Esophagus muscularis mucosa (tissue), 4 donors: ENCODE data around the gene ZNF385D. TPM values are rescaled to one million over a fixed set of nuclear protein-coding genes. Genes with fewer than 3 reads are reported as not detected.

Source experiments
- DNase-seq: peaks from one replicate; pipeline ENCODE4 v3.0.0-alpha.2; 2017; ENCODE audit errors: extremely low spot score
- H3K27ac ChIP-seq, 4 donors: fragments of 200-600 bp; sonication (generic); replicated peaks in 1 of 4; 1 replicate in 3 of 4; 2 replicates in 1 of 4; pipeline ENCODE4 v1.5.1; 2016 to 2019; ENCODE audit warnings: mild to moderate bottlenecking in 1 of 4
- H3K27me3 ChIP-seq, 4 donors: fragments of 200-600 bp; sonication (generic); one replicate each; pipeline versions ENCODE4 v1.5.1 to v1.6.0; 2016 to 2019
- H3K36me3 ChIP-seq, 4 donors: fragments of 200-600 bp; sonication (generic); one replicate each; pipeline ENCODE4 v1.5.1; 2016 to 2019
- H3K4me1 ChIP-seq, 4 donors: fragments of 200-600 bp; sonication (generic); one replicate each; pipeline ENCODE4 v1.5.1; 2016 to 2019
- H3K4me3 ChIP-seq, 4 donors: fragments of 200-600 bp; sonication (generic); 1 replicate in 2 of 4; 2 replicates in 2 of 4; pipeline ENCODE4 v1.5.1; 2016 to 2019; ENCODE audit warnings: mild to moderate bottlenecking in 4 of 4, moderate library complexity in 1 of 4
- H3K9me3 ChIP-seq, 4 donors: fragments of 200-600 bp; sonication (generic); 1 replicate in 3 of 4; 2 replicates in 1 of 4; pipeline ENCODE4 v1.5.1; 2016 to 2019
- EP300 ChIP-seq: sonication (generic); formaldehyde crosslinking; IDR thresholded peaks from one replicate; pipeline ENCODE4 v1.6.1; 2017; ENCODE audit warnings: antibody characterized with exemption
- POLR2A ChIP-seq: fragments of 450-650 bp; IDR thresholded peaks from one replicate; pipeline ENCODE4 v1.6.1; 2017; ENCODE audit warnings: antibody characterized with exemption, moderate library complexity, mild to moderate bottlenecking, low read depth
- POLR2AphosphoS5 ChIP-seq, 2 donors: sonication (generic); formaldehyde crosslinking; IDR thresholded peaks; one replicate each; pipeline ENCODE4 v1.6.1; 2017; ENCODE audit warnings: antibody characterized with exemption in 2 of 2
- WGBS: methylation state at CpG from one replicate; pipeline ENCODE4 v1.1.5; 2018; 5-methylcytosine and 5-hydroxymethylcytosine counted together
- intact Hi-C: fragments of 100-400 bp; cut with DNase I; formaldehyde crosslinking; loops from one replicate; pipeline ENCODE4 v1.15.1; 2023
- total RNA-seq, 4 donors: library from RNA; depleted of rRNA; stranded (reverse); fragments of >200 nt; gene quantifications; one replicate each; pipeline versions ENCODE4 v1.1.0 to v1.2.1, GENCODE V29; 2016
- TF ChIP-seq, protein P1 (sequence below), 3 experiments: fragments of 200-600 bp in 2 of 3; fragments of 450-650 bp in 1 of 3; sonication (generic) in 2 of 3; IDR thresholded peaks; one replicate each; pipeline ENCODE4 v1.5.1; 2017 to 2019; ENCODE audit warnings: antibody characterized with exemption in 3 of 3, mild to moderate bottlenecking in 2 of 3, moderate library complexity in 1 of 3

The ZNF385D gene
- total RNA-seq, 4 donors from 2014 or later: 7.7 to 11.2 (median 8.2) TPM

DNA sequence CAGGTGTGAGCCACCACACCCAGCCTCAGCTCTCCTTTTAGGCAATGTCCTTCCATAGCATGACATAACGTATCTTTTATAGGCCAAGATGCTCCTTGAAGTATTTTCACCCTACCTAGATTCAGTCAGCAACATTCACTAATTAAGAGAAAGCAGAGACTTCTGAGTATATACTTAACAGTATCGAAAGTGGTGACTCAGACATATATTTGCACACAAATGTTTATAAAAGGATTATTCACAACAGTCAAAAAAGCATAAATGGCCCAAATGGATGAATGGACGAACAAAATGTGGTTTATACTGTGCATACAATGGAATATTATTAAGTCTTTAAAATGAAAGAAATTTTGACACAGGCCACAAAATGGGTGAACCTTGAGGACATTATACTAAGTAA lies 108.6 kb downstream of the ZNF385D start:
- no peak overlapping the region for H3K27ac ChIP-seq
- TF ChIP-seq POLR2AphosphoS5 (IDR thresholded peaks at IDR 0.05): no peak
- no peak for TF ChIP-seq POLR2A
- no peaks in the 10 kb centered on the region for H3K36me3 ChIP-seq
- 87% methylated on average over 3 of the region's 3 CpGs for WGBS
- H3K27me3 ChIP-seq: no peaks in the 10 kb centered on the region
- no peaks in the 10 kb centered on the region for H3K9me3 ChIP-seq
- intact Hi-C loops: no loop called here
- peaks cover 25 to 38% (median 34%) of the 10 kb centered on the region in 4 donors for H3K4me1 ChIP-seq
- H3K4me3 ChIP-seq: no peak overlapping the region
- DNase-seq: no peak

DNA sequence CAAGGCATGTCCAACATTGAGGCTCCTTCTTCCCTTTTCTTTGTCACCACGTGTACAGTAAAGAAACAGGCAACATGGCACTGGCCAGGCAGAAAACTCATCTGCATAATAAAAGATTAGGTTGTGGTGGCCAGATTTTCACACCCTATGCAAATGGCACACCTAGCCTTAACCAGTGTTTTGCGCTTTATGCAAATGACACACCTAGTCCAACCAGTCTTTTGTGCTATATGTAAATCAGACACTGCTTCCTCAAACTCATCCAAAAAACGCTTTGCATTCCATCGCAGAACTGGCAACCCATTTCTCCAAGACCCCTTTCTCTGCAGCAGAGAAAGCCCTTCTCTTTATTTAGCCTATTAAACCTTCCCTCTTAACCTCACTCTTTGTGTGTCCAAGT lies 109.1 kb downstream of the ZNF385D start:
- intact Hi-C loops: no loop called here
- Histone ChIP-seq H3K4me1 (peaks cover 25 to 38% (median 34%) of the 10 kb centered on the region in 4 donors), H3K4me3 (no peak overlapping the region), H3K27ac (no peak overlapping the region), H3K36me3 (no peaks in the 10 kb centered on the region), H3K27me3 (no peaks in the 10 kb centered on the region), H3K9me3 (no peaks in the 10 kb centered on the region)
- DNase-seq: no peak
- WGBS: 81% methylated on average over 4 of the region's 4 CpGs
- TF ChIP-seq EP300: no peak
- TF ChIP-seq POLR2AphosphoS5 (IDR thresholded peaks at IDR 0.05): no peak
- TF ChIP-seq, protein P1, sequence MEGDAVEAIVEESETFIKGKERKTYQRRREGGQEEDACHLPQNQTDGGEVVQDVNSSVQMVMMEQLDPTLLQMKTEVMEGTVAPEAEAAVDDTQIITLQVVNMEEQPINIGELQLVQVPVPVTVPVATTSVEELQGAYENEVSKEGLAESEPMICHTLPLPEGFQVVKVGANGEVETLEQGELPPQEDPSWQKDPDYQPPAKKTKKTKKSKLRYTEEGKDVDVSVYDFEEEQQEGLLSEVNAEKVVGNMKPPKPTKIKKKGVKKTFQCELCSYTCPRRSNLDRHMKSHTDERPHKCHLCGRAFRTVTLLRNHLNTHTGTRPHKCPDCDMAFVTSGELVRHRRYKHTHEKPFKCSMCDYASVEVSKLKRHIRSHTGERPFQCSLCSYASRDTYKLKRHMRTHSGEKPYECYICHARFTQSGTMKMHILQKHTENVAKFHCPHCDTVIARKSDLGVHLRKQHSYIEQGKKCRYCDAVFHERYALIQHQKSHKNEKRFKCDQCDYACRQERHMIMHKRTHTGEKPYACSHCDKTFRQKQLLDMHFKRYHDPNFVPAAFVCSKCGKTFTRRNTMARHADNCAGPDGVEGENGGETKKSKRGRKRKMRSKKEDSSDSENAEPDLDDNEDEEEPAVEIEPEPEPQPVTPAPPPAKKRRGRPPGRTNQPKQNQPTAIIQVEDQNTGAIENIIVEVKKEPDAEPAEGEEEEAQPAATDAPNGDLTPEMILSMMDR (IDR thresholded peaks at IDR 0.05): no peak
- TF ChIP-seq POLR2A: no peak

DNA sequence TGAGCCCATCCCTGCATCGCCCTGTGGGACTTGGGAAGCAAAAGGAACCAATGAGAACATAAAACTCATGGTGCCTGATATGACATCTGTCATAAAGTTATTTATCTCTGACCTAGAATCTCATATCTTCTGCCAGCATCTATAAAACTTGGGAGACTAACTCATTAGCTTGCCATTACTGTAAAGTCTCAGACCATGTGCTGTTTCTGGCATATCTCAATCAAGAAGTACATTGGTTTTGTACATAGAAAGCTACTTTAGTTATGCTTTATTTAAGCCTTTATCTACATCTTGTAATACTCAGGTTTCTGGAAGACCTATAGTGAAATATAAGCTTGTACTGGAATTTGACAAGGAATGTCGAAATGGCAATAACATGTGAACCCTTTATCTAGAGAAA lies 112.5 kb downstream of the ZNF385D start:
- Histone ChIP-seq H3K36me3 (no peaks in the 10 kb centered on the region), H3K4me3 (no peak overlapping the region), H3K27ac (no peak overlapping the region), H3K4me1 (peaks cover 4 to 7% (median 5%) of the 10 kb centered on the region in 4 donors), H3K27me3 (no peaks in the 10 kb centered on the region), H3K9me3 (no peaks in the 10 kb centered on the region)
- DNase-seq: no peak
- no peak for TF ChIP-seq POLR2AphosphoS5 (IDR thresholded peaks at IDR 0.05)
- TF ChIP-seq, protein P1 (IDR thresholded peaks at IDR 0.05): no peak
- no peak for TF ChIP-seq EP300
- no peak for TF ChIP-seq POLR2A
- intact Hi-C loops: no loop called here
- WGBS: 84% methylated on average over 2 of the region's 2 CpGs

DNA sequence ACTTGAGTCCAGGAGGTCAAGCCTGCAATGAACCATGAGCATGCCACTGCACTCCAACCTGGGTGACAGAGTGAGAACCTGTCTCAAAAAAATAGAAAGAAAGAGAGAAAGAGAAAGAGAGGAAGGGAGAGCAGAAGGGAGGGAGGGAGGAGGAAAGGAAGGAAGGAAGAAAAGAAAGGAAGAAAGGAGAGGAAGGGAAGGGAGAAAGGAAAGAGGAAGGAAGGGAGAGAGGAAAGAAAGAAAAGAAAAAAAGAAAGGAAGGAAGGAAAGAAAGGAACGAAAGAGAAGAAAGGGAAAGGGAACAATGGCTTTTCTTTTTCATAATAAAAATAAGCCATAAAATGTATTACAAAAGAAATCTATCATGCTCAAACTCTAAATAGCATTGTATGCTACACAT lies 116.9 kb downstream of the ZNF385D start:
- Histone ChIP-seq H3K27me3 (no peaks in the 10 kb centered on the region), H3K4me3 (no peak overlapping the region), H3K27ac (no peak overlapping the region), H3K9me3 (no peaks in the 10 kb centered on the region), H3K4me1 (no peaks in the 10 kb centered on the region), H3K36me3 (no peaks in the 10 kb centered on the region)
- WGBS: 48% methylated on average over 1 of the region's 1 CpG
- DNase-seq: no peak
- intact Hi-C loops: no loop called here
- TF ChIP-seq POLR2A (no peak), EP300 (no peak), POLR2AphosphoS5 (IDR thresholded peaks at IDR 0.05) (no peak)
- TF ChIP-seq, protein P1 (IDR thresholded peaks at IDR 0.05): no peak

DNA sequence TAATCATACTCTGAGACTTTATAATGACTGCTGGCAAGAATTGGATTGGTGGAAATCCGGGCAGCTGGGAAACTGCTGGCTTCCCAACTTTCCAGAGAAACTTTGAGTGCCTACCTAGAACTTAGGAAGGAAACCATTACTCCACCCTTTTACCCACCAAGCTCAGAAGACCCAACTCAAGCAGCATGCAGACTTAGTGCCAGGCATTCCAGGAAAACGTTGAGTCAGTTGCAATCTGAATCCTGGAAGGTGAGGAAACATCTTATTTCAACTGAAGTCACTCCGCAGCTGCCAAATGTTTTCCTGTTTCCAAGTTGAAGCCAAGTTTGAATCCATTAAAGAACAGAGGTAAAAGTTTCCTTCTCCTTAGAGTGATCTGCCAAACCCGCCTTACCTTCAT lies 126.5 kb downstream of the ZNF385D start:
- no peaks in the 10 kb centered on the region for H3K36me3 ChIP-seq
- H3K4me1 ChIP-seq: peaks cover 0 to 15% (median 0%) of the 10 kb centered on the region in 4 donors
- H3K9me3 ChIP-seq: no peaks in the 10 kb centered on the region
- H3K27ac ChIP-seq: peak overlapping the region in 1 of 4 donors; percentile 37
- WGBS: 72% methylated on average over 4 of the region's 4 CpGs
- TF ChIP-seq POLR2AphosphoS5 (IDR thresholded peaks at IDR 0.05): peak; percentile 31 to 57
- TF ChIP-seq, protein P1 (IDR thresholded peaks at IDR 0.05): no peak
- peak; percentile 29 for TF ChIP-seq EP300
- intact Hi-C loops: no loop called here
- H3K4me3 ChIP-seq: no peak overlapping the region
- no peak for DNase-seq
- H3K27me3 ChIP-seq: no peaks in the 10 kb centered on the region
